HG03342 (cell line): ENCODE results near the gene ATXN7.

Source experiments
- ATAC-seq: cut with Tn5 transposase; IDR thresholded peaks from one replicate; pipeline ENCODE4 v1.9.1; 2021; ENCODE audit warnings: mild to moderate bottlenecking, moderate library complexity; ENCODE audit not compliant: unreplicated experiment

Gene ATXN7

GRCh38 chr3:64042952-64043351 is 179.3 kb downstream of the ATXN7 start:
- ATAC-seq, result no peak

GRCh38 chr3:64046592-64046991 is 182.9 kb downstream of the ATXN7 start:
- ATAC-seq, result no peak

GRCh38 chr3:64046996-64047594 is 183.4 kb downstream of the ATXN7 start:
- no peak for ATAC-seq

GRCh38 chr3:64047787-64048186 is 184.1 kb downstream of the ATXN7 start:
- ATAC-seq, result no peak

- no peak for ATAC-seq
Observed at GRCh38 chr3:64048631-64049061, 185.0 kb downstream of the ATXN7 start.

- no peak for ATAC-seq
Observed at GRCh38 chr3:64049136-64049535, 185.5 kb downstream of the ATXN7 start.

- no peak for ATAC-seq
Observed at GRCh38 chr3:64049832-64050231, 186.2 kb downstream of the ATXN7 start.
